Dendritic cell treated with granulocyte-macrophage colony-stimulating factor and Interleukin-4, amounts not matched to agents 40 ng/mL and 50 ng/mL, for 4 days (primary cell): ENCODE data around the gene TMEM87A.
A peak's percentile ranks its signal among the peaks of the same experiment; 100 is the strongest.

Experiments
- H3K27ac Mint-ChIP-seq: one replicate; pipeline ENCODE4 v1.8.0; 2022; ENCODE audit warnings: mild to moderate bottlenecking, mixed read lengths
- H3K27me3 Mint-ChIP-seq: one replicate; pipeline ENCODE4 v1.8.0; 2022; ENCODE audit warnings: mild to moderate bottlenecking, mixed read lengths
- H3K36me3 Mint-ChIP-seq: one replicate; pipeline ENCODE4 v1.8.0; 2022; ENCODE audit warnings: low read depth, mixed read lengths
- H3K4me1 Mint-ChIP-seq: one replicate; pipeline ENCODE4 v1.8.0; 2022; ENCODE audit warnings: low read depth, mixed read lengths
- H3K4me3 Mint-ChIP-seq: one replicate; pipeline ENCODE4 v1.8.0; 2022; ENCODE audit warnings: mild to moderate bottlenecking, moderate library complexity, mixed read lengths
- H3K9me3 Mint-ChIP-seq: one replicate; pipeline ENCODE4 v1.8.0; 2022; ENCODE audit warnings: mixed read lengths
- intact Hi-C: fragments of 100-400 bp; cut with micrococcal nuclease; formaldehyde crosslinking; loops from one replicate; pipeline ENCODE4 v1.15.0; 2022

Gene TMEM87A

GRCh38 chr15:42207674-42208579 lies 65.3 kb downstream of the TMEM87A start, which contains the start of gene VPS39:
Gene VPS39 (minus strand): TSS chr15:42208304. CDS start chr15:42208153, 151 bp downstream.
- peak within 1 kb of the TSS; percentile 98 for H3K4me3 Mint-ChIP-seq
- intact Hi-C loops, result loop anchor here (1.0 kb wide), 1 partner anchor 65 kb away; the partner anchor contains the start of genes GANC and TMEM87A
- H3K27me3 Mint-ChIP-seq, result no peaks in the 10 kb centered on the region
- peaks cover 28% of the 10 kb centered on the region for H3K4me1 Mint-ChIP-seq
- H3K36me3 Mint-ChIP-seq, result peaks cover 41% of the 10 kb centered on the region
- peak within 1 kb of the TSS; percentile 98 for H3K27ac Mint-ChIP-seq
- H3K9me3 Mint-ChIP-seq, result no peaks in the 10 kb centered on the region

- Mint-ChIP-seq H3K4me1 (peaks cover 34% of the 10 kb centered on the region), H3K9me3 (no peaks in the 10 kb centered on the region), H3K27ac (no peak overlapping the region), H3K4me3 (no peak overlapping the region), H3K27me3 (no peaks in the 10 kb centered on the region), H3K36me3 (peaks cover 38% of the 10 kb centered on the region)
- intact Hi-C loops, result no loop called here
Measured at GRCh38 chr15:42206406-42206805, 66.8 kb downstream of the TMEM87A start.

DNA sequence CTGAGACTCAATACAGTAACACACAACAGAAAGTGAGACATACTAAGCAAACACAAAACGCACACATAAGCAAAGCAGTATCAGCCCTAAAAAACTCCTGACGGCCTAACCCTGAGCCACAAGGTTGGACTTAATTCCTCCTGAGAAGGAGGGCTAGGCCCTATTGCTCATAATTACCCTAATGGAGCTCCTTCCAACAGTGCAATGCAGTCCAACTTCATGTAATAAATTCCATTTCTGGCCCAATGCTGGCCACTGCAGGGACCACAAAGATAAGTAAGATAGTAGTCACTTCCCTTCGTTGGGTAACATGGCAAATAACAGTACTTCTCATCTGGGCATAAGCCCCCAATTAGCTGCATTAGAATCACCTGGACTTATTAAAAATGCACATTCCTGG lies 69.3 kb downstream of the TMEM87A start:
- H3K9me3 Mint-ChIP-seq, result no peaks in the 10 kb centered on the region
- H3K36me3 Mint-ChIP-seq, result peaks cover 33% of the 10 kb centered on the region
- intact Hi-C loops, result no loop called here
- H3K4me3 Mint-ChIP-seq, result no peak overlapping the region
- H3K27ac Mint-ChIP-seq, result no peak overlapping the region
- H3K4me1 Mint-ChIP-seq, result peaks cover 34% of the 10 kb centered on the region
- H3K27me3 Mint-ChIP-seq, result no peaks in the 10 kb centered on the region

DNA sequence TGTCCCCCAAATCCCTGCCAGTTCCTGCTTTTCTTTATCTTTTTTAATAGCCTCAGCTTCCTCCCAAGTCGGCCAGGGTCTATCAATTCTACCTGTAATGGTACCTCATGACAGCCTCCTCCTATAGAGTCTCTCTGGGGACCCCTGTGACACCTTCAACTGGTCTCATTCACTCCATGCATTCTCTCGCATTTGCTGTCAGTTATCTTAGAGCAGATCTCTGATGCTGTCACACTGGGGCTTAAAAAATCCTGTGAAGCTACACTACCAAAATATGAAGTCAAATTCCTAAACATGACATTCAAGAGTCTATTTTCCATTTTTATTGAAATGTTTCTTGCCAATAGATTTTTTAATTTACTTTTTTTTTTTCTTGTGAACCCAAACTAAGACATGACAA lies 70.6 kb downstream of the TMEM87A start:
- peaks cover 31% of the 10 kb centered on the region for H3K4me1 Mint-ChIP-seq
- H3K36me3 Mint-ChIP-seq, result peaks cover 40% of the 10 kb centered on the region
- no peaks in the 10 kb centered on the region for H3K27me3 Mint-ChIP-seq
- no peaks in the 10 kb centered on the region for H3K9me3 Mint-ChIP-seq
- intact Hi-C loops, result no loop called here
- no peak overlapping the region for H3K4me3 Mint-ChIP-seq
- H3K27ac Mint-ChIP-seq, result no peak overlapping the region

- Mint-ChIP-seq H3K27me3 (no peaks in the 10 kb centered on the region), H3K27ac (no peak overlapping the region), H3K36me3 (peaks cover 44% of the 10 kb centered on the region), H3K4me1 (peaks cover 23% of the 10 kb centered on the region), H3K9me3 (no peaks in the 10 kb centered on the region), H3K4me3 (no peak overlapping the region)
- intact Hi-C loops, result no loop called here
Measured at GRCh38 chr15:42201801-42202200, 71.4 kb downstream of the TMEM87A start.

- no peak overlapping the region for H3K27ac Mint-ChIP-seq
- H3K27me3 Mint-ChIP-seq, result no peaks in the 10 kb centered on the region
- intact Hi-C loops, result no loop called here
- no peak overlapping the region for H3K4me3 Mint-ChIP-seq
- H3K4me1 Mint-ChIP-seq, result peaks cover 5% of the 10 kb centered on the region
- H3K9me3 Mint-ChIP-seq, result no peaks in the 10 kb centered on the region
- H3K36me3 Mint-ChIP-seq, result peaks cover 64% of the 10 kb centered on the region
Measured at GRCh38 chr15:42199126-42199525, 74.1 kb downstream of the TMEM87A start.

DNA sequence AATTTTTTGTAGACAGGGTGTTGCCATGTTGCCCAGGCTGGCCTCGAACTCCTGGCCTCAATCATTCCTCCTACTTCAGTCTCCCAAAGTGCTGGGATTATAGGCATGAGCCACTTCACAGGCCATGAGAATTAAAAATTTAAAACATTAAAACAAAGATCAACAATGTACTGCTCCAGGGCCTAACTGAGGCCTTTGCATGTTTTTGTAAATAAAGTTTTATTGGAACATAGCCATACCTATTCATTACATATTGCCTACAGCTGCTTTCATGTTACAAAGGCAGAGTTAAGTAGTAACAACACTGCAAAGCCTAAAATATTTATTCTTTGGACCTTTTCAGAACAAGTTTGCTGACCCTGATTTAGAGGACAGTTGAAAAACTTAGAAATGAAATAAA lies 74.7 kb downstream of the TMEM87A start:
- Mint-ChIP-seq H3K4me3 (no peak overlapping the region), H3K36me3 (peaks cover 69% of the 10 kb centered on the region), H3K27me3 (no peaks in the 10 kb centered on the region), H3K27ac (no peak overlapping the region), H3K9me3 (no peaks in the 10 kb centered on the region), H3K4me1 (peaks cover 5% of the 10 kb centered on the region)
- intact Hi-C loops, result no loop called here

GRCh38 chr15:42194513-42194912 lies 78.7 kb downstream of the TMEM87A start:
- no peaks in the 10 kb centered on the region for H3K27me3 Mint-ChIP-seq
- no peak overlapping the region for H3K4me3 Mint-ChIP-seq
- no peaks in the 10 kb centered on the region for H3K4me1 Mint-ChIP-seq
- intact Hi-C loops, result no loop called here
- H3K9me3 Mint-ChIP-seq, result no peaks in the 10 kb centered on the region
- H3K36me3 Mint-ChIP-seq, result peaks cover 88% of the 10 kb centered on the region
- no peak overlapping the region for H3K27ac Mint-ChIP-seq

GRCh38 chr15:42193383-42193782 lies 79.8 kb downstream of the TMEM87A start:
- Mint-ChIP-seq H3K9me3 (no peaks in the 10 kb centered on the region), H3K4me3 (no peak overlapping the region), H3K27ac (no peak overlapping the region), H3K27me3 (no peaks in the 10 kb centered on the region), H3K36me3 (peaks cover 90% of the 10 kb centered on the region), H3K4me1 (no peaks in the 10 kb centered on the region)
- intact Hi-C loops, result no loop called here

DNA sequence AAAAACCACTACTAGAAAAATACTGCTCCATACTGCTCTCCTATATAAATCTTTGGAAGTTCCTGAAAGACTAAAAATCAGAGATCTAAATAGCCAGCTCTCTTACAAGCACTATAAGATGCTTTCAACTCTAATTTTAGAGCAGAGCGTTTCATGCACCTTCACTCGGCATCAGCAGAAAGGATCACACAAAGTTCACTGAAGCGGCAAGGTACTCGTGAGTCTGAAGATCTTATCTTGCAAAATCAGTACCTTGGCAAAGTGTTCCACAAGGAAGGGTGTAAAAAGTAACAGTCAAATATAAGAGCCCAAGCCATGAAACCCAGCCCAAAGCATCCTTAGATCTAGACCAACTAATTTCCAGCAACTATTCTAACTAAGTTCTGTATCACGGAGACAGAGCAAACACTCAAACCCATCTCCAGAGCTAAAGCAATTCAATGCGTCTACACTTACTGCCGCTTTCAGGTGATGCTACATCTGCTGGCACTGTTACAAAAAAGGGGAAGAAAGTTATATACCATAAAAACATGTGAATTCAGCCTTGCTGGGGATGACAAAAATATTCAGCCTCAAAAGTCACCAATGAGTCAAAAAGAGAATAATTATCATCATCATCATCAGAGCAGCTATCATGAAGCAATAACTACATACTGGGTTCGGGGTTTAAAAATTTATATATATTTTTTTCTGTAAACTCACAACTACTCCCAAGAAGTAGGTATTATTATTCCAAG lies 81.5 kb downstream of the TMEM87A start:
- no peaks in the 10 kb centered on the region for H3K9me3 Mint-ChIP-seq
- intact Hi-C loops, result no loop called here
- H3K27me3 Mint-ChIP-seq, result no peaks in the 10 kb centered on the region
- no peak overlapping the region for H3K27ac Mint-ChIP-seq
- no peak overlapping the region for H3K4me3 Mint-ChIP-seq
- no peaks in the 10 kb centered on the region for H3K4me1 Mint-ChIP-seq
- peaks cover 90% of the 10 kb centered on the region for H3K36me3 Mint-ChIP-seq

DNA sequence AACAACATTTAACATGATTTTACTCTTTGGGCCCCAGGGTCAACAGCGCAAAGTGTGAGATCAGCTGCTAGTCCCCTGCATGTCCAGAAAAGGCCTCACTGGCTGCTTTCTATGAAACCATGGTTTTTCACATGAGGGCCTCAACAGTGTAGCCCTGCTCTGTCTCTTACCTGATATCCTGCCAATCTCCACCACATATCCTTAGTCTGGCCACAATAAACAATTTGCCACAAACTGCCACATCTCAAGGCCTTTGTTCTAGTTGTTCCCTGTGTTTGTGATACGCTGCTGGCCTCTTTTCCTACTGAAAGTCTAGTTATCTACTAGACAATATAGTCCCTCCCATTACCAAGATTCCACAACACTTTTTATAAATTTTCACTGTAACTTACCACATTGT lies 82.9 kb downstream of the TMEM87A start:
- intact Hi-C loops, result no loop called here
- Mint-ChIP-seq H3K27me3 (no peaks in the 10 kb centered on the region), H3K4me1 (peaks cover 11% of the 10 kb centered on the region), H3K4me3 (no peak overlapping the region), H3K36me3 (peaks cover 90% of the 10 kb centered on the region), H3K27ac (no peak overlapping the region), H3K9me3 (no peaks in the 10 kb centered on the region)

DNA sequence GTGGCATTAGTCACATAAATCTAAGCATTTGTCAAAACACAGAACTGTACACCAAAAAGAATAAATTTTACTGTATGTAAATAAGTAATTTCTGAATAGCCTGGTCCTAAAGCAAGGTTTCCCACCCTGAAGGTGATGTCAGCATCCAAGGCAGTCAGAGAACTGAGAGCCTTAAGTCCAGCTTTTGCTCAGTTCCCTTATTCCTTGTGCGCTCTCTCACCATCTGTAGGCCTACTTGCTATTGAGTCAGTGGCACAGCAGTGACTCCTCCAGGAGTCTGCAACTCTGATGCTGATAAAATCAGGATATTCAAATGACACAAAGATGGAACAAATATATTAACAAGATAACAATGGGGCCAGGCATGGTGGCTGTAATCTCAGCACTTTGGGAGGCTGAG lies 87.4 kb downstream of the TMEM87A start:
- intact Hi-C loops, result no loop called here
- Mint-ChIP-seq H3K9me3 (no peaks in the 10 kb centered on the region), H3K36me3 (peaks cover 87% of the 10 kb centered on the region), H3K27me3 (no peaks in the 10 kb centered on the region), H3K27ac (no peak overlapping the region), H3K4me3 (no peak overlapping the region), H3K4me1 (peaks cover 45% of the 10 kb centered on the region)

- Mint-ChIP-seq H3K36me3 (peaks cover 87% of the 10 kb centered on the region), H3K27me3 (no peaks in the 10 kb centered on the region), H3K27ac (peak overlapping the region; percentile 66), H3K9me3 (no peaks in the 10 kb centered on the region), H3K4me1 (peaks cover 45% of the 10 kb centered on the region), H3K4me3 (no peak overlapping the region)
- intact Hi-C loops, result no loop called here
Measured at GRCh38 chr15:42184736-42185135, 88.5 kb downstream of the TMEM87A start.

DNA sequence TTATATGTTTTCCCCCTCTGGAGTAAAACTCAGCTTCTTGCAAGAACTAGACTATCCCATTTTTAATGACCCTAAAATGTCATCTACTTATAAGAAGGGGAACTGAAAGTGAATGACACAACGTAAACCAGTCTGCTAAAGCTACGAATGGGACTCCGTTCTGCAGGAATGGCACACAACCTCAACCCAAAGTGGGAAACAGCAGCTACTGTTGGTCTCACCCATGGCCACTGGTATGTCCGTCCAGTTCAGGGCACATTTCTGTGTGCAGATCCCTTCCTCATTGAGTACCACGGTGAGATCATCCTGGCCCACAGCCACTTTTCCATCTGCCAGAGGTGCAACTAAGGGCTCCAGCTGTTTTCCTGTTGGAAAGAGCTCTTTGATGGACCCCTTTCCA lies 88.9 kb downstream of the TMEM87A start:
- intact Hi-C loops, result no loop called here
- Mint-ChIP-seq H3K27ac (peak overlapping the region; percentile 66), H3K36me3 (peaks cover 86% of the 10 kb centered on the region), H3K27me3 (no peaks in the 10 kb centered on the region), H3K9me3 (no peaks in the 10 kb centered on the region), H3K4me3 (no peak overlapping the region), H3K4me1 (peaks cover 45% of the 10 kb centered on the region)
